Measurements from ENCODE around the gene ABCC10. TPM values are rescaled to one million over a fixed set of nuclear protein-coding genes. Genes with fewer than 3 reads are reported as not detected.

Gene ABCC10
- total and polyA plus RNA-seq, 3 experiments from 2014 or later = 28.2 to 36.4 (median 35.8) TPM

DNA sequence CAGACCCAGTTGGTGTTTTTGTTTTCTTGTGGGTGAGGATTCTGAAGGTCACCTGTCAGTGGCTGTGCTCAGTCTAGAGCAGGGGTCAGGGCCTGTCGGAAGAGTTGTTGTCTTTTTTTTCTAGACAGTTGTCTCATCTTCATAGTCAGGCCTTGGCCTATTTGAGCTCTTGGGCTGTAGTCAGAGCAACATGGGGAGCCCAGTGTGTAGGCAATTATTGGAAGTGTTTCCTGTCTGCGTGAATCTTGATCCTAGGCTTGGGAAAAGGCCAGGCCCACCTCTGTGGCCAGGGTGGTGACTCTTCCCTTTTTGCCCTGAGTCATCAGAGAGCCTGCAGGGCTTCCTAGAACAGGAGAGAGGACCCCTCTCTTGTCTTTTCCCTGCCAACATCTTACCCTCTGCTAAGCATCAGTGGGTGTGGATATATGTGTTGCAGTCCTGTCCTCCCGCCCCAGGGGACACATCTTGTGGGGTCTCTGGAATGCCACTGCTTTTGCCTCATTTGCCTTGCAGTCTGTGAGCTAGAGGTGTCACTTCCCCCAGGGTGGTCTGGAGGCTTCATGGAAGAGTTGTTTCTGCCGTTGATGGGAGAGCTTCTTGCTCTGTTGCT lies 61.4 kb downstream of the ABCC10 start:
- H3K4me3 ChIP-seq (ENCODE audit: low read length) = no peak overlapping the region
- peaks cover 15 to 46% (median 21%) of the 10 kb centered on the region in 3 donors for H3K4me1 Mint-ChIP-seq
- peak overlapping the region in 1 of 8 donors; percentile 58 for H3K27ac Mint-ChIP-seq
- no peak overlapping the region for H3K4me3 Mint-ChIP-seq
- no peak overlapping the region for H3K27ac ChIP-seq (ENCODE audit: low read depth, low read length)
- POLR2A ChIA-PET = no interaction called here
- CTCF ChIA-PET = interaction anchor here (10.1 kb wide), 1 partner anchor 16 kb away, joined by 93 read pairs; no protein-coding TSS in a partner anchor
- no peak for DNase-seq
- peaks cover 0 to 40% (median 3%) of the 10 kb centered on the region in 3 donors for H3K36me3 Mint-ChIP-seq
- H3K27me3 Mint-ChIP-seq = no peaks in the 10 kb centered on the region
- H3K27me3 ChIP-seq (ENCODE audit: insufficient read depth, low read length, poor library complexity, severe bottlenecking) = no peaks in the 10 kb centered on the region
- no peaks in the 10 kb centered on the region for H3K9me3 Mint-ChIP-seq
- H3K4me1 ChIP-seq (ENCODE audit: insufficient read depth, low read length) = peaks cover under 1% of the 10 kb centered on the region
- H3K9me3 ChIP-seq (ENCODE audit: low read length) = no peaks in the 10 kb centered on the region
- H3K36me3 ChIP-seq (ENCODE audit: insufficient read depth, low read length) = no peaks in the 10 kb centered on the region

DNA sequence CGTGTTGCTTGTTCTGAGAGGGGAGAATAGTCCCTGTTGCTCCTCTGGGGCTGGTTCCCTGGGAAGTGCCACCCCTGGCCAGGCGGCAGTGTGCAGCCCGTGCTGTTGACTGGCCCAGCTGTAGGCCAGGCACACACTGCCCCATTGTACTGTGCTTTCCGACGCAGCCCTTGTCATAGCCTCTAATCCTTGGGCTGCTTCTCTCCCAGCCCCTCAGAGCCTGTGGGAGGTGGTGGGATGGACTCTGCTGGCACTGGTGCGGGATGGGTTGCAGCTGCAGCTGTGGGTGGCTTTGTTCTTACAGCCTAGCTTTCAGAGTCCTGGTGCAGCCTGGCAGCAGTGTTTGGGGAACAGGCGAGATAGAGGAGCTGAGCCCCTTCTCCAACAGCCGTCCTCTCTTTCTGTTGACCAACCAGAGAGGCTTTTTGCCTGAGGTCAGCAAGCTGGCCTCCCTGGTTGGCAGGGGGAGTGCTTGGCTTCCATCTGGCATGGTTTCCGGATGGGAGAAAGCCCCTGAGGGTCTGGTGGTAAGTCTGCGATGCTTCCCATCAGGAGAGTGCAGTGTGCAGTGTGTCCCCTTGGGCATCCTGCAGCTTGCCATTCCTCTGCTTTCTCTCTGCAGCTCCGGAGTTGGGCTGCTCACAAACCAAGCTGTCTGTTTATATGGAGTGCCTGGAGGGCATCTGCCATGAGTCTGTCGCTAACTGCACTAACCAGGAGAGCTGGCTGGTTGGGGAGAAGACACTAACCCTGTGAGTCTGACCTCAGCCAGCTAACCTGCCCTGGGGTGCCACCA lies 62.1 kb downstream of the ABCC10 start:
- Mint-ChIP-seq H3K4me1 (peaks cover 20 to 53% (median 26%) of the 10 kb centered on the region in 3 donors), H3K27me3 (no peaks in the 10 kb centered on the region), H3K9me3 (no peaks in the 10 kb centered on the region), H3K4me3 (no peak overlapping the region), H3K27ac (peak overlapping the region in 2 of 8 donors; percentile 65 to 70), H3K36me3 (peaks cover 0 to 40% (median 3%) of the 10 kb centered on the region in 3 donors)
- Histone ChIP-seq H3K9me3 (ENCODE audit: low read length) (no peaks in the 10 kb centered on the region), H3K27ac (ENCODE audit: low read depth, low read length) (no peak overlapping the region), H3K4me3 (ENCODE audit: low read length) (no peak overlapping the region), H3K27me3 (ENCODE audit: insufficient read depth, low read length, poor library complexity, severe bottlenecking) (no peaks in the 10 kb centered on the region), H3K36me3 (ENCODE audit: insufficient read depth, low read length) (no peaks in the 10 kb centered on the region), H3K4me1 (ENCODE audit: insufficient read depth, low read length) (peaks cover 7% of the 10 kb centered on the region)
- DNase-seq = no peak
- CTCF ChIA-PET = interaction anchor here (10.1 kb wide), 1 partner anchor 15 kb away, joined by 93 read pairs; no protein-coding TSS in a partner anchor
- POLR2A ChIA-PET = no interaction called here

DNA sequence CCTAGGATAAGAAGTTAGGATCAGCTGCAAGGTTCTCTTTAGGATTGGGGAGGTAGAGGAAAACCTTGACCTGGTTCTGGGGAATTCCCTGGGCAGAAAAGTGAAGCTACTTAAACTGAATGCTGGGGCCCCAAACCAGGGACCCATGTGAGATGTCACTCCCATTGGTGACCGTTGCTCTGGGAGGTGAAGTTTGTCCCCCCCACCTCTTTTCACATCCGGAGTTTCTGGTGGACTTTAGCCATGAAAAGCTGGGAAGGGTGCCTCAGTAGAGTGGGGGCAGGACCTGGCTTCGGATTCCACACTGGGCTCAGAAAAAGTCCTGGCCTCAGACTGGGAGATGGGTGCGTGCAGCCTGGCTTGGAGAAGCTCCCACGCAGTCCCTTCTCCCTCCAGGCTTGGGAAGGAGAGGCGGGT lies 63.2 kb downstream of the ABCC10 start:
- Histone ChIP-seq H3K9me3 (ENCODE audit: low read length) (no peaks in the 10 kb centered on the region), H3K27me3 (ENCODE audit: insufficient read depth, low read length, poor library complexity, severe bottlenecking) (no peaks in the 10 kb centered on the region), H3K27ac (ENCODE audit: low read depth, low read length) (no peak overlapping the region), H3K36me3 (ENCODE audit: insufficient read depth, low read length) (no peaks in the 10 kb centered on the region), H3K4me3 (ENCODE audit: low read length) (no peak overlapping the region), H3K4me1 (ENCODE audit: insufficient read depth, low read length) (peaks cover 18% of the 10 kb centered on the region)
- POLR2A ChIA-PET = no interaction called here
- no peaks in the 10 kb centered on the region for H3K27me3 Mint-ChIP-seq
- no peak overlapping the region for H3K4me3 Mint-ChIP-seq
- peaks cover 0 to 34% (median 3%) of the 10 kb centered on the region in 3 donors for H3K36me3 Mint-ChIP-seq
- no peaks in the 10 kb centered on the region for H3K9me3 Mint-ChIP-seq
- DNase-seq = no peak
- peaks cover 22 to 55% (median 31%) of the 10 kb centered on the region in 3 donors for H3K4me1 Mint-ChIP-seq
- peak overlapping the region in 1 of 8 donors; percentile 70 for H3K27ac Mint-ChIP-seq
- CTCF ChIA-PET = interaction anchor here (10.1 kb wide), 1 partner anchor 14 kb away, joined by 93 read pairs; no protein-coding TSS in a partner anchor

DNA sequence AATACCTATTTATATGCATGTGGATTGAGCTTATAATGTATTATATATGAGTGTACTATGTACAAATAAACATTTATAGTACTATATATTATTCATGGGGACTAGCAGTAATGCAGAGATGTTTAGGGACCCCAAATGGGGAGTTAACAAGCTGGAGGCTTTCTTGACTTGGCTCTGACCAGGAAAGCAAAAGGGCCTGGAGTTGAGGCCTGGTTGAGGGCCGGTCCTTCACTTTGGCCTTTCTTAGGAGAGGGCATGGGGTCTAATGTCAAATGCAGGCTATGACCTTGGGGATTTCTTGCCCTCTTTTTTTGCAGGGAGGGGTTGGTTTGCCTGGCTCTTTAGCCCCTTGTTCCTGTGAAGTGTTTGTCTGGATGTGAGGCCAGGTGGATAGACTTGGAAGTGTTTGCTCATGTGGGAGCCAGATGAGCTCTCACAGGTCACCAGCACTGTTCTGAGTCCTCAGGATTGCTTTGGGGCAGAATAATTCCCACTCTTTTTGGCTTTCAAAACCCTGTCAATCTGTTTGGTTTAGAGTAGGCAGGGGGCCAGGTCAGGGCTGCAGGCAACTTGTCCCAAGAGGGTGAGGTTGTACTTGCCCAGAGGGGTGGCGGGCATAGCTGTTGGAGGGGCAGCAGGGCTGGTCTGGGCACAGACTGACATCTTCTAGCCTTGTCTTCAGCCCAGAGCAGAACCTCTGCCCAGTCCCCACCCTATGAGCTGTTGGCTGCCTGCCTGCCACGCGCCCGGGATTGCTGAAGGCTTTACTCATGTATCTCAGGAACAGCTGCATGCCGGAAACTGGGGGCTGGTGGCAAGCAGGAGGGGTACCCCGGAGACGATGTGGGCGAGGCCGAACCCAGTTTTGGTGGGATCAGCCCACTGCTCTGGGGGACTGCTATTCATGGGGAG lies 64.7 kb downstream of the ABCC10 start:
- H3K27ac Mint-ChIP-seq = peak overlapping the region in 5 of 8 donors; percentile 17 to 95 (median 42)
- Histone ChIP-seq H3K9me3 (ENCODE audit: low read length) (no peaks in the 10 kb centered on the region), H3K4me3 (ENCODE audit: low read length) (no peak overlapping the region), H3K27ac (ENCODE audit: low read depth, low read length) (no peak overlapping the region), H3K27me3 (ENCODE audit: insufficient read depth, low read length, poor library complexity, severe bottlenecking) (no peaks in the 10 kb centered on the region), H3K4me1 (ENCODE audit: insufficient read depth, low read length) (peaks cover 22% of the 10 kb centered on the region), H3K36me3 (ENCODE audit: insufficient read depth, low read length) (no peaks in the 10 kb centered on the region)
- H3K4me3 Mint-ChIP-seq = no peak overlapping the region
- DNase-seq = no peak
- peaks cover 26 to 57% (median 34%) of the 10 kb centered on the region in 3 donors for H3K4me1 Mint-ChIP-seq
- H3K27me3 Mint-ChIP-seq = no peaks in the 10 kb centered on the region
- CTCF ChIA-PET = interaction anchor here (1.7 to 10.1 kb wide), 2 partner anchors 13 to 38 kb away, joined by 4 to 93 read pairs; no protein-coding TSS in a partner anchor
- H3K9me3 Mint-ChIP-seq = no peaks in the 10 kb centered on the region
- POLR2A ChIA-PET = no interaction called here
- H3K36me3 Mint-ChIP-seq = peaks cover 0 to 28% (median 3%) of the 10 kb centered on the region in 3 donors

DNA sequence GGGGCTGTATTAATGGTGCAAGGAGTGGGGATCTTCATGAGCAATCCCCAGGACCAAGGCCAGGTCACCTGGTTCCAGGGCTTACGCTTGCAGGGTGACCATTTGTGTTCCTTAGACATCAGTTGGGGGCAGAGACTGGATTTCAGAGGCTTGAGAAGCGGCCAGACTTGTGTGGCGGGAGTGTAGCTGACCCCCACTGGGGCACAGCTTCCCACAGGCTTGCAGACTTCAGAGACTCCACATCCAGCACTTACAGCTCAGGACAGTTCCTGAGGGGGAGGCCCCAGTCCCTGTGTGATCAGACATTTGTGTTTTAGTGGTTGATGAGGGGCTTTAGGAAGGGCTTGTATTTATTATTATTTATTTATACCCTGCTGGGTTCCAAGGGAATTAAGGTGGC lies 65.3 kb downstream of the ABCC10 start:
- POLR2A ChIA-PET = no interaction called here
- no peak for DNase-seq
- peaks cover 0 to 31% (median 3%) of the 10 kb centered on the region in 3 donors for H3K36me3 Mint-ChIP-seq
- H3K27me3 Mint-ChIP-seq = no peaks in the 10 kb centered on the region
- peaks cover 26 to 52% (median 34%) of the 10 kb centered on the region in 3 donors for H3K4me1 Mint-ChIP-seq
- H3K36me3 ChIP-seq (ENCODE audit: insufficient read depth, low read length) = no peaks in the 10 kb centered on the region
- H3K9me3 Mint-ChIP-seq = no peaks in the 10 kb centered on the region
- H3K4me1 ChIP-seq (ENCODE audit: insufficient read depth, low read length) = peaks cover 22% of the 10 kb centered on the region
- no peak overlapping the region for H3K4me3 Mint-ChIP-seq
- H3K27ac ChIP-seq (ENCODE audit: low read depth, low read length) = no peak overlapping the region
- CTCF ChIA-PET = interaction anchor here (1.7 to 10.1 kb wide), 2 partner anchors 12 to 39 kb away, joined by 4 to 93 read pairs; no protein-coding TSS in a partner anchor
- H3K27ac Mint-ChIP-seq = peak overlapping the region in 4 of 8 donors; percentile 17 to 95 (median 67)
- no peak overlapping the region for H3K4me3 ChIP-seq (ENCODE audit: low read length)
- no peaks in the 10 kb centered on the region for H3K27me3 ChIP-seq (ENCODE audit: insufficient read depth, low read length, poor library complexity, severe bottlenecking)
- H3K9me3 ChIP-seq (ENCODE audit: low read length) = no peaks in the 10 kb centered on the region

DNA sequence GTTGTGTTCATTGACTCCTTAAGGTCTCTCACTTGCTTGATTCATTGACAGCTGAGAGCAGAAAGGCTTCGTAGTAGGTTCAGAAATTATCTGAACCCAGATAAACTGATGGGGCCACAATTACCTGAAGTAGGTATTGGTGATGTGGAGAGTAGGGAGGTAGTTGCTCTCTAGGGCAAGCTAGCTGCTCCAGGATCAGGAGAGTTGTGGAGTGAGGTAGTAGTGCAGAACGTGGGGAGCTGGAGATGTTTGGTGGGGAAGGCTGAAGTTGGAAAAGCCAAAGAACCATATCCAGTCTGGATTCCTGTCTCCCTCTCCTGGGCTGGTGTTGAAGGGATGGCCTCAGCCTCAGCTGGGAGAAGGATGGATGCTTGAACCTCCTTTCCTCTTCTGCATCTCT lies 65.9 kb downstream of the ABCC10 start:
- no peaks in the 10 kb centered on the region for H3K27me3 ChIP-seq (ENCODE audit: insufficient read depth, low read length, poor library complexity, severe bottlenecking)
- Mint-ChIP-seq H3K36me3 (peaks cover 0 to 34% (median 3%) of the 10 kb centered on the region in 3 donors), H3K9me3 (no peaks in the 10 kb centered on the region), H3K27ac (peak overlapping the region in 7 of 8 donors; percentile 7 to 85 (median 25)), H3K27me3 (no peaks in the 10 kb centered on the region), H3K4me3 (no peak overlapping the region), H3K4me1 (peaks cover 26 to 52% (median 34%) of the 10 kb centered on the region in 3 donors)
- CTCF ChIA-PET = interaction anchor here (1.7 to 10.1 kb wide), 2 partner anchors 12 to 39 kb away, joined by 4 to 93 read pairs; no protein-coding TSS in a partner anchor
- POLR2A ChIA-PET = no interaction called here
- H3K4me1 ChIP-seq (ENCODE audit: insufficient read depth, low read length) = peaks cover 22% of the 10 kb centered on the region
- no peaks in the 10 kb centered on the region for H3K9me3 ChIP-seq (ENCODE audit: low read length)
- H3K36me3 ChIP-seq (ENCODE audit: insufficient read depth, low read length) = peaks cover under 1% of the 10 kb centered on the region
- no peak for DNase-seq
- H3K4me3 ChIP-seq (ENCODE audit: low read length) = no peak overlapping the region
- no peak overlapping the region for H3K27ac ChIP-seq (ENCODE audit: low read depth, low read length)

DNA sequence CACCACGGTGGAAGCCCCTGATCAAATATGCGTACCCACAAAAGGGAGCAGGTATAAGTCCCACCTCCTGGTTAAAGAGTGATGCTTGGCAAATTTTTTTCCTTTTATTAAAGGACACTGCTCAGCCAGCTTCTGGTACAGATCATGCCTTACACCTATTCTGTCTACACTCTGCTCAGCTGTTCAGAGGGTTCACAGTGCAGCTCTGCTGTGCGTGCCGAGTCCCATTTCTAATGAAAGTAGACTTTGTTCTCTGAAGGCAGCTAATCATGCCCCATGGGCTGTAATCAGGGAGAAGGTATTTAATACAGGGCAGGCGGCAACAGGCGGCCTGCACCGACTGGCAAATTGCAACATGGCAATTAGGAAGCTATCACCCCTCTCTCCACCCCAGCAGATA lies 66.5 kb downstream of the ABCC10 start:
- POLR2A ChIA-PET = interaction anchor here (0.8 to 1.9 kb wide), 2 partner anchors 16 kb away, joined by 6 to 14 read pairs; partner anchors contain the start of genes LRRC73 and TJAP1
- Histone ChIP-seq H3K9me3 (ENCODE audit: low read length) (no peaks in the 10 kb centered on the region), H3K36me3 (ENCODE audit: insufficient read depth, low read length) (peaks cover 6% of the 10 kb centered on the region), H3K4me1 (ENCODE audit: insufficient read depth, low read length) (peaks cover 22% of the 10 kb centered on the region), H3K4me3 (ENCODE audit: low read length) (no peak overlapping the region), H3K27ac (ENCODE audit: low read depth, low read length) (no peak overlapping the region), H3K27me3 (ENCODE audit: insufficient read depth, low read length, poor library complexity, severe bottlenecking) (no peaks in the 10 kb centered on the region)
- Mint-ChIP-seq H3K4me3 (peak overlapping the region in 3 of 7 donors; percentile 20 to 63 (median 42)), H3K9me3 (no peaks in the 10 kb centered on the region), H3K4me1 (peaks cover 26 to 52% (median 34%) of the 10 kb centered on the region in 3 donors), H3K36me3 (peaks cover 0 to 38% (median 3%) of the 10 kb centered on the region in 3 donors), H3K27me3 (no peaks in the 10 kb centered on the region), H3K27ac (peak overlapping the region in 7 of 8 donors; percentile 23 to 88 (median 81))
- no peak for DNase-seq
- CTCF ChIA-PET = interaction anchor here (2.9 to 10.1 kb wide), 2 partner anchors 11 to 39 kb away, joined by 13 to 93 read pairs; partner anchors contain the start of gene DLK2

Measured in CD8-positive, alpha-beta memory T cell (primary cell).